PC-3 (cell line): Measurements from ENCODE around the gene TMEM192. TPM values are rescaled to one million over a fixed set of nuclear protein-coding genes. Genes with fewer than 3 reads are reported as not detected.

Source experiments
- ATAC-seq: fragments of 200-7000 bp; cut with Tn5 transposase; 2 replicates; pipeline ENCODE4 v1.9.1; 2020; ENCODE audit warnings: mild to moderate bottlenecking, moderate library complexity
- BruUV-seq: library from RNA; stranded (reverse); fragments of 400-500 nt; replicated peaks from 2 replicates; lab custom pipeline; 2021; lab: Mats Ljungman, UMichigan
- CTCF ChIA-PET: fragments of 300-600 bp; sonication (Branson Sonifier 250); formaldehyde crosslinking; loops from one replicate; lab custom pipeline; 2022; ENCODE audit warnings: antibody characterized with exemption; lab: Charles Lee
- POLR2A ChIA-PET: fragments of 300-600 bp; sonication (Branson Sonifier 250); formaldehyde crosslinking; loops from one replicate; lab custom pipeline; 2022; ENCODE audit warnings: antibody characterized with exemption; ENCODE audit not compliant: unreplicated experiment; lab: Charles Lee
- DNase-seq: peaks from one replicate; pipeline ENCODE4 v3.0.0-alpha.2; 2015
- H2AFZ ChIP-seq: fragments of 300-600 bp; sonication (generic); 2 replicates; pipeline ENCODE4 v1.6.0; 2016; ENCODE audit warnings: antibody characterized with exemption, low read length
- H3F3A ChIP-seq: fragments of 300-600 bp; sonication (generic); one replicate; pipeline ENCODE4 v1.6.0; 2017; ENCODE audit warnings: antibody characterized with exemption, low read length, control low read depth, mild to moderate bottlenecking; ENCODE audit not compliant: unreplicated experiment
- H3K27ac ChIP-seq: fragments of 300-600 bp; sonication (generic); 2 replicates; pipeline ENCODE4 v1.5.1; 2016; ENCODE audit warnings: mild to moderate bottlenecking, low read length
- H3K27me3 ChIP-seq: fragments of 300-600 bp; sonication (generic); 2 replicates; pipeline ENCODE4 v1.6.1; 2016; ENCODE audit warnings: low read length, mixed read lengths
- H3K36me3 ChIP-seq: fragments of 300-600 bp; sonication (generic); 2 replicates; pipeline ENCODE4 v1.6.1; 2016; ENCODE audit warnings: low read depth, mixed run types, low read length, mixed read lengths
- H3K4me1 ChIP-seq: fragments of 300-600 bp; sonication (generic); 2 replicates; pipeline ENCODE4 v1.5.1; 2016; ENCODE audit warnings: low read length; ENCODE audit not compliant: insufficient read depth
- H3K4me2 ChIP-seq: fragments of 300-600 bp; sonication (generic); 2 replicates; pipeline ENCODE4 v1.6.0; 2016; ENCODE audit warnings: low read length
- H3K4me3 ChIP-seq: fragments of 300-600 bp; sonication (generic); 2 replicates; pipeline ENCODE4 v1.5.1; 2016; ENCODE audit warnings: mild to moderate bottlenecking, low read length, mixed read lengths
- H3K79me2 ChIP-seq: fragments of 300-600 bp; sonication (generic); 2 replicates; pipeline ENCODE4 v1.6.1; 2017; ENCODE audit warnings: low read length, mixed read lengths
- H3K9ac ChIP-seq: fragments of 300-600 bp; sonication (generic); 2 replicates; pipeline ENCODE4 v1.6.0; 2016; ENCODE audit warnings: mild to moderate bottlenecking, low read length
- H3K9me2 ChIP-seq: fragments of 300-600 bp; sonication (generic); replicated peaks from 2 replicates; pipeline ENCODE4 v1.6.1; 2016; ENCODE audit warnings: mixed run types, low read length, mixed read lengths
- H3K9me3 ChIP-seq: fragments of 300-600 bp; sonication (generic); 2 replicates; pipeline ENCODE4 v1.6.1; 2016; ENCODE audit warnings: low read length, mixed read lengths
- H4K20me1 ChIP-seq: fragments of 300-600 bp; sonication (generic); 2 replicates; pipeline ENCODE4 v1.6.1; 2016; ENCODE audit warnings: low read length, mixed read lengths
- CTCF ChIP-seq: fragments of 300-600 bp; sonication (generic); conservative IDR thresholded peaks from 2 replicates; pipeline ENCODE4 v1.5.1; 2017; ENCODE audit warnings: antibody characterized with exemption, low read depth, mild to moderate bottlenecking, low read length
- EZH2 ChIP-seq: fragments of 300-600 bp; sonication (generic); IDR thresholded peaks from one replicate; pipeline ENCODE4 v1.6.1; 2017; ENCODE audit warnings: antibody characterized with exemption, mild to moderate bottlenecking, low read length; ENCODE audit not compliant: unreplicated experiment
- EZH2phosphoT487 ChIP-seq: fragments of 300-600 bp; sonication (generic); IDR thresholded peaks from 2 replicates; pipeline ENCODE4 v1.6.1; 2018; ENCODE audit warnings: mild to moderate bottlenecking, antibody characterized with exemption, low read length, borderline replicate concordance
- intact Hi-C: fragments of 100-400 bp; cut with micrococcal nuclease; formaldehyde crosslinking; loops from 2 replicates; pipeline ENCODE4 v1.9.0; 2023
- total RNA-seq: library from RNA; depleted of rRNA; stranded (reverse); fragments of >200 nt; gene quantifications from 2 replicates; pipeline ENCODE4 v1.2.3, GENCODE V29; 2014

The TMEM192 gene
- total RNA-seq, 1 experiment from 2014 or later = 7.4 TPM

- Histone ChIP-seq H3K36me3 (no peaks in the 10 kb centered on the region), H3K4me1 (no peaks in the 10 kb centered on the region), H3K9ac (no peak overlapping the region), H3K4me3 (no peak overlapping the region), H3K27me3 (no peaks in the 10 kb centered on the region), H2AFZ (no peak overlapping the region), H3F3A (no peaks in the 10 kb centered on the region), H3K9me3 (no peaks in the 10 kb centered on the region), H3K4me2 (no peak overlapping the region), H3K27ac (no peak overlapping the region), H3K79me2 (no peaks in the 10 kb centered on the region), H4K20me1 (no peaks in the 10 kb centered on the region), H3K9me2 (no peaks in the 10 kb centered on the region)
- POLR2A ChIA-PET = no interaction called here
- ATAC-seq (no peak), DNase-seq (no peak)
- TF ChIP-seq EZH2phosphoT487 = no peak
- no peak for TF ChIP-seq CTCF
- no peak for TF ChIP-seq EZH2
- CTCF ChIA-PET = no interaction called here
- no TSS peak for BruUV-seq
- intact Hi-C loops = no loop called here
Measured at GRCh38 chr4:165124488-165124887, 11.8 kb upstream of the TMEM192 start.

GRCh38 chr4:165118256-165118909 is 5.7 kb upstream of the TMEM192 start:
- H2AFZ ChIP-seq = no peak overlapping the region

More at GRCh38 chr4:165118256-165118909, 5.7 kb upstream of the TMEM192 start:
- no peaks in the 10 kb centered on the region for H3K4me1 ChIP-seq
- no peaks in the 10 kb centered on the region for H3K9me3 ChIP-seq
- intact Hi-C loops = no loop called here
- no peak overlapping the region for H3K9ac ChIP-seq
- no peak overlapping the region for H3K4me2 ChIP-seq
- no peak overlapping the region for H3K4me3 ChIP-seq
- no peak for ATAC-seq
- H4K20me1 ChIP-seq = no peaks in the 10 kb centered on the region
- no peaks in the 10 kb centered on the region for H3K79me2 ChIP-seq
- no peaks in the 10 kb centered on the region for H3F3A ChIP-seq
- ChIA-PET POLR2A (no interaction called here), CTCF (no interaction called here)
- H3K27ac ChIP-seq = no peak overlapping the region
- H3K27me3 ChIP-seq = no peaks in the 10 kb centered on the region
- no TSS peak for BruUV-seq
- no peaks in the 10 kb centered on the region for H3K36me3 ChIP-seq
- DNase-seq = no peak
- H3K9me2 ChIP-seq = no peaks in the 10 kb centered on the region
- no peak for TF ChIP-seq EZH2
- no peak for TF ChIP-seq EZH2phosphoT487
- no peak for TF ChIP-seq CTCF
